Astrocyte of the spinal cord (primary cell): ENCODE measurements around the gene TRAF6.

Experiments used
- DNase-seq: peaks from one replicate; pipeline ENCODE4 v3.0.0; 2011; ENCODE audit warnings: low read depth, low spot score
- H3K4me3 ChIP-seq: 2 replicates; pipeline ENCODE4 v1.5.1; 2011; ENCODE audit warnings: low read depth, mild to moderate bottlenecking, low read length, moderate library complexity
- CTCF ChIP-seq: IDR thresholded peaks from 2 replicates; pipeline ENCODE4 v1.5.1; 2012; ENCODE audit warnings: low read depth, mild to moderate bottlenecking, low read length, inconsistent platforms
- in situ Hi-C: cut with HindIII; loops from 2 replicates; pipeline ENCODE4 v1.10.0; 2017; ENCODE audit warnings: low sequenced_read_pairs

Gene TRAF6

GRCh38 chr11:36455658-36456111 lies 54.4 kb downstream of the TRAF6 start:
- peak; percentile 100 for DNase-seq
- no peak for TF ChIP-seq CTCF
- H3K4me3 ChIP-seq = no peak overlapping the region

GRCh38 chr11:36454941-36455631 lies 55.0 kb downstream of the TRAF6 start:
- TF ChIP-seq CTCF = no peak
- no peak overlapping the region for H3K4me3 ChIP-seq
- in situ Hi-C loops = no loop called here
- DNase-seq = peak; percentile 47

More at GRCh38 chr11:36455658-36456111, 54.4 kb downstream of the TRAF6 start:
- in situ Hi-C loops = no loop called here

GRCh38 chr11:36454551-36454940 lies 55.5 kb downstream of the TRAF6 start:
- no peak for TF ChIP-seq CTCF
- in situ Hi-C loops = no loop called here
- no peak overlapping the region for H3K4me3 ChIP-seq
- DNase-seq = no peak

- no peak for TF ChIP-seq CTCF
- H3K4me3 ChIP-seq = no peak overlapping the region
- in situ Hi-C loops = no loop called here
- DNase-seq = peak; percentile 44
Measured at GRCh38 chr11:36453678-36454077, 56.4 kb downstream of the TRAF6 start.

- in situ Hi-C loops = no loop called here
- no peak overlapping the region for H3K4me3 ChIP-seq
- no peak for TF ChIP-seq CTCF
- DNase-seq = no peak
Measured at GRCh38 chr11:36452961-36453360, 57.1 kb downstream of the TRAF6 start.

GRCh38 chr11:36452236-36452940 lies 57.7 kb downstream of the TRAF6 start:
- peak; percentile 84 for DNase-seq
- no peak overlapping the region for H3K4me3 ChIP-seq
- no peak for TF ChIP-seq CTCF
- in situ Hi-C loops = no loop called here
